Ishikawa (cell line): ENCODE data around the gene HSPB6.

ENCODE experiments used
- CEBPB ChIP-seq: IDR thresholded peaks from 2 replicates; pipeline ENCODE4 v1.6.1; 2012
- CREB1 ChIP-seq: IDR thresholded peaks from 2 replicates; pipeline ENCODE4 v1.6.1; 2012; ENCODE audit warnings: low read depth
- EGR1 ChIP-seq: IDR thresholded peaks from 2 replicates; pipeline ENCODE4 v1.6.1; 2012
- EP300 ChIP-seq: IDR thresholded peaks from 2 replicates; pipeline ENCODE4 v1.6.1; 2012; ENCODE audit warnings: borderline replicate concordance
- FOXM1 ChIP-seq: IDR thresholded peaks from 2 replicates; pipeline ENCODE4 v1.6.1; 2012; ENCODE audit warnings: low read depth, borderline replicate concordance
- MAX ChIP-seq: IDR thresholded peaks from 2 replicates; pipeline ENCODE4 v1.6.1; 2012
- NFIC ChIP-seq: IDR thresholded peaks from 2 replicates; pipeline ENCODE4 v1.6.1; 2012
- RAD21 ChIP-seq: IDR thresholded peaks from 2 replicates; pipeline ENCODE4 v1.6.1; 2012; ENCODE audit warnings: low read depth
- REST ChIP-seq: IDR thresholded peaks from 2 replicates; pipeline ENCODE4 v1.6.1; 2012; ENCODE audit warnings: low read depth, mild to moderate bottlenecking
- TAF1 ChIP-seq: IDR thresholded peaks from 2 replicates; pipeline ENCODE4 v1.6.1; 2012; ENCODE audit warnings: low read depth, mild to moderate bottlenecking
- TCF12 ChIP-seq: IDR thresholded peaks from 2 replicates; pipeline ENCODE4 v1.6.1; 2012; ENCODE audit warnings: low read depth
- TEAD4 ChIP-seq: IDR thresholded peaks from 2 replicates; pipeline ENCODE4 v1.6.1; 2012
- USF1 ChIP-seq: IDR thresholded peaks from 2 replicates; pipeline ENCODE4 v1.6.1; 2012
- YY1 ChIP-seq: IDR thresholded peaks from 2 replicates; pipeline ENCODE4 v1.6.1; 2012; ENCODE audit warnings: low read depth
- ZBTB7A ChIP-seq: IDR thresholded peaks from 2 replicates; pipeline ENCODE4 v1.6.1; 2012; ENCODE audit warnings: low read depth

HSPB6 gene

GRCh38 chr19:35783469-35784434 is 26.9 kb upstream of the HSPB6 start:
- TF ChIP-seq EP300 (no peak), MAX (no peak), EGR1 (no peak), TCF12 (no peak), REST (no peak), CREB1 (no peak), ZBTB7A (no peak), TEAD4 (no peak), NFIC (no peak), FOXM1 (no peak), CEBPB (no peak), USF1 (no peak), RAD21 (no peak), YY1 (no peak), TAF1 (no peak)

GRCh38 chr19:35782589-35782988 is 25.8 kb upstream of the HSPB6 start:
- TF ChIP-seq USF1 (no peak), CREB1 (no peak), FOXM1 (no peak), TCF12 (no peak)

GRCh38 chr19:35781650-35782049 is 24.8 kb upstream of the HSPB6 start:
- no peak for TF ChIP-seq MAX
- no peak for TF ChIP-seq RAD21

- no peak for TF ChIP-seq REST
- TF ChIP-seq FOXM1 = no peak
- no peak for TF ChIP-seq RAD21
- no peak for TF ChIP-seq TAF1
- no peak for TF ChIP-seq USF1
- TF ChIP-seq CEBPB = no peak
Measured at GRCh38 chr19:35780717-35781116, 23.9 kb upstream of the HSPB6 start.

GRCh38 chr19:35780058-35780457 is 23.2 kb upstream of the HSPB6 start:
- TF ChIP-seq NFIC (no peak), TEAD4 (no peak), EP300 (no peak), TCF12 (no peak), CEBPB (no peak), ZBTB7A (no peak), TAF1 (no peak), MAX (no peak), FOXM1 (no peak), CREB1 (no peak), YY1 (no peak), REST (no peak), USF1 (no peak), RAD21 (no peak), EGR1 (no peak)
